ENCODE data around the gene LMBR1L.

The LMBR1L gene

DNA sequence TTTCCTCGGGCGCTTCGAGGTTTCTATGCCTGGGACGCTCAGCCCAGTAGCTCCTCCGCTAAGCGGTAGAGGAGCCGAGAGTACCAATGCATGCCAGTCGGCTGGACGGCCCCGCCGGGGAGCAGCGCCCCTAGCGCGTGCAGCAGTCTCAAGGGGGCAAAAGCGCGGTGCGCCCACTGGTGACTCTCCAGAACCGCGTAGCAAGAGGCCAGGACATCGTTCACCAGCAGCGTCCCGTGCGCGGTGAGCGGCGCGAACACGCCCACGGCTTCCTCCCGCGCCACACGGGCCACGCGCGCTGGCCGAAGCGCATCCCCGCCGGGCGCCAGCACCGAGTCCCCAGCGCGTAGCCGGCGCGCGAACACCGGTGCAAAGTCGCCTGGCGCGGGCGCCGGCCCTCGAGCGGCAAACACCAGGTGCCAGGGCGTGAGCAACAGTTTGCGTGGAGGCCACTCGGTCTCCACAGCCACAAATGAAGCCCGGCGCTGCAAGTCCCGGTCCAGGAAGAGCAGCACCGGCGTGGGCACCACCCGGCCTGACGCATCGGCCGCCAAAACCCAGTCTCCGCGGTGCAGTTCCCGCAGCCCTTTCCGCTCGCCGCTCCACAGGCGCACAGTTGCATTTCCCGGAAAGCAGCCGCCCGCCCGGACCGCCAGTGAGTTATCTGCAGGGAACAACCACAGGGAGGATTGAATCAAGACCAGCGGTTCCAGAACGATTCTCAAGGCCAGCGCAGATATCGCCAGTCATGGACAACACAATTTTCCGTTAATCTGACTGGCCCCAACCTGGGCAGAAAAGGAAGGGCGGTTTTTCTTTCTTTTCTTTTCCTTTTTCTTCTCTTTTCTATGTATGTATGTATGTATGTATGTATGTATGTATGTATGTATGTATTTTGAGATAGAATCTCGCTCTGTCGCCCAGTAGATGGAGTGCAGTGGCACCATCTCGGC, 20.6 kb downstream of the LMBR1L start (continued):
- TF ChIP-seq, protein P1, sequence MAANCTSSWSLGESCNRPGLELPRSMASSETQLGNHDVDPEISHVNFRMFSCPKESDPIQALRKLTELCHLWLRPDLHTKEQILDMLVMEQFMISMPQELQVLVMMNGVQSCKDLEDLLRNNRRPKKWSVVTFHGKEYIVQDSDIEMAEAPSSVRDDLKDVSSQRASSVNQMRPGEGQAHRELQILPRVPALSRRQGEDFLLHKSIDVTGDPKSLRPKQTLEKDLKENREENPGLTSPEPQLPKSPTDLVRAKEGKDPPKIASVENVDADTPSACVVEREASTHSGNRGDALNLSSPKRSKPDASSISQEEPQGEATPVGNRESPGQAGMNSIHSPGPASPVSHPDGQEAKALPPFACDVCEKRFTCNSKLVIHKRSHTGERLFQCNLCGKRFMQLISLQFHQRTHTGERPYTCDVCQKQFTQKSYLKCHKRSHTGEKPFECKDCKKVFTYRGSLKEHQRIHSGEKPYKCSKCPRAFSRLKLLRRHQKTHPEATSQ (tag by site-specific recombination; IDR thresholded peaks at IDR 0.05), result no peak
- TF ChIP-seq PBX3 (CRISPR knock-in tag; IDR thresholded peaks at IDR 0.05) (no peak), ZNF16 (tag by site-specific recombination; IDR thresholded peaks at IDR 0.05; ENCODE audit: low read depth) (no peak), PRDM6 (tag by site-specific recombination; IDR thresholded peaks at IDR 0.05) (no peak), ZNF366 (tag by site-specific recombination; conservative IDR thresholded peaks at IDR 0.05) (no peak), ZNF133 (tag by site-specific recombination; IDR thresholded peaks at IDR 0.05) (no peak), ZNF549 (tag by site-specific recombination; IDR thresholded peaks at IDR 0.05) (no peak), ZBTB17 (tag by site-specific recombination; IDR thresholded peaks at IDR 0.05) (peak; percentile 71), ZNF394 (tag by site-specific recombination; IDR thresholded peaks at IDR 0.05; ENCODE audit: borderline replicate concordance) (no peak), HIC1 (tag by site-specific recombination; IDR thresholded peaks at IDR 0.05) (peak; percentile 34; the same call in 1 of the 2 replicates), OVOL3 (tag by site-specific recombination; IDR thresholded peaks at IDR 0.05) (no peak), ZXDB (tag by site-specific recombination; IDR thresholded peaks at IDR 0.05) (no peak), ZFP41 (tag by site-specific recombination; IDR thresholded peaks at IDR 0.05; ENCODE audit: borderline replicate concordance) (no peak), ZNF830 (tag by site-specific recombination; IDR thresholded peaks at IDR 0.05; ENCODE audit: low read depth) (no peak), ZBTB20 (tag by site-specific recombination; IDR thresholded peaks at IDR 0.05) (peak; percentile 46; the same call in 1 of the 2 replicates), ZNF132 (tag by site-specific recombination; IDR thresholded peaks at IDR 0.05; ENCODE audit: borderline replicate concordance) (no peak), ZSCAN16 (tag by site-specific recombination; IDR thresholded peaks at IDR 0.05) (no peak), ZNF473 (tag by site-specific recombination; IDR thresholded peaks at IDR 0.05) (no peak), PRDM2 (tag by site-specific recombination; IDR thresholded peaks at IDR 0.05; ENCODE audit: borderline replicate concordance) (no peak)
- TF ChIP-seq, protein P2, sequence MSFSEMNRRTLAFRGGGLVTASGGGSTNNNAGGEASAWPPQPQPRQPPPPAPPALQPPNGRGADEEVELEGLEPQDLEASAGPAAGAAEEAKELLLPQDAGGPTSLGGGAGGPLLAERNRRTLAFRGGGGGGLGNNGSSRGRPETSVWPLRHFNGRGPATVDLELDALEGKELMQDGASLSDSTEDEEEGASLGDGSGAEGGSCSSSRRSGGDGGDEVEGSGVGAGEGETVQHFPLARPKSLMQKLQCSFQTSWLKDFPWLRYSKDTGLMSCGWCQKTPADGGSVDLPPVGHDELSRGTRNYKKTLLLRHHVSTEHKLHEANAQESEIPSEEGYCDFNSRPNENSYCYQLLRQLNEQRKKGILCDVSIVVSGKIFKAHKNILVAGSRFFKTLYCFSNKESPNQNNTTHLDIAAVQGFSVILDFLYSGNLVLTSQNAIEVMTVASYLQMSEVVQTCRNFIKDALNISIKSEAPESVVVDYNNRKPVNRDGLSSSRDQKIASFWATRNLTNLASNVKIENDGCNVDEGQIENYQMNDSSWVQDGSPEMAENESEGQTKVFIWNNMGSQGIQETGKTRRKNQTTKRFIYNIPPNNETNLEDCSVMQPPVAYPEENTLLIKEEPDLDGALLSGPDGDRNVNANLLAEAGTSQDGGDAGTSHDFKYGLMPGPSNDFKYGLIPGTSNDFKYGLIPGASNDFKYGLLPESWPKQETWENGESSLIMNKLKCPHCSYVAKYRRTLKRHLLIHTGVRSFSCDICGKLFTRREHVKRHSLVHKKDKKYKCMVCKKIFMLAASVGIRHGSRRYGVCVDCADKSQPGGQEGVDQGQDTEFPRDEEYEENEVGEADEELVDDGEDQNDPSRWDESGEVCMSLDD (tag by site-specific recombination; IDR thresholded peaks at IDR 0.05), result no peak
- TF ChIP-seq, protein P3, sequence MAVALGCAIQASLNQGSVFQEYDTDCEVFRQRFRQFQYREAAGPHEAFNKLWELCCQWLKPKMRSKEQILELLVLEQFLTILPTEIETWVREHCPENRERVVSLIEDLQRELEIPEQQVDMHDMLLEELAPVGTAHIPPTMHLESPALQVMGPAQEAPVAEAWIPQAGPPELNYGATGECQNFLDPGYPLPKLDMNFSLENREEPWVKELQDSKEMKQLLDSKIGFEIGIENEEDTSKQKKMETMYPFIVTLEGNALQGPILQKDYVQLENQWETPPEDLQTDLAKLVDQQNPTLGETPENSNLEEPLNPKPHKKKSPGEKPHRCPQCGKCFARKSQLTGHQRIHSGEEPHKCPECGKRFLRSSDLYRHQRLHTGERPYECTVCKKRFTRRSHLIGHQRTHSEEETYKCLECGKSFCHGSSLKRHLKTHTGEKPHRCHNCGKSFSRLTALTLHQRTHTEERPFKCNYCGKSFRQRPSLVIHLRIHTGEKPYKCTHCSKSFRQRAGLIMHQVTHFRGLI (tag by site-specific recombination; IDR thresholded peaks at IDR 0.05), result no peak
